HCT116 (cell line): ENCODE measurements around the gene CACNB1. TPM values are rescaled to one million over a fixed set of nuclear protein-coding genes. Genes with fewer than 3 reads are reported as not detected.

Experiments used
- ATAC-seq: fragments of 200-7000 bp; cut with Tn5 transposase; 2 replicates; pipeline ENCODE4 v1.9.1; 2020; ENCODE audit warnings: mild to moderate bottlenecking, moderate library complexity
- BruUV-seq: library from RNA; stranded (reverse); fragments of 400-500 nt; replicated peaks from 2 replicates; lab custom pipeline; 2021; lab: Mats Ljungman, UMichigan
- CTCF ChIA-PET: fragments of 300-600 bp; sonication (Branson Sonifier 250); formaldehyde crosslinking; loops from one replicate; lab custom pipeline; 2021; ENCODE audit warnings: antibody characterized with exemption; lab: Charles Lee
- POLR2A ChIA-PET: fragments of 300-600, 350-600 bp; sonication (Branson Sonifier 250); formaldehyde crosslinking; loops from one replicate; lab custom pipeline; 2021; ENCODE audit warnings: antibody characterized with exemption; lab: Charles Lee
- RAD21 ChIA-PET, 2 experiments: fragments of 300-600 bp; sonication (Branson Sonifier 250); formaldehyde crosslinking; loops; one replicate each; lab custom pipeline; 2023; ENCODE audit warnings: low total read pairs in 2 of 2; ENCODE audit not compliant: uncharacterized antibody in 2 of 2, unreplicated experiment in 2 of 2, low non-redundant PET in 1 of 2; lab: Charles Lee
- DNase-seq: peaks from one replicate; pipeline ENCODE4 v3.0.0-alpha.2; 2010; ENCODE audit warnings: low read depth, low spot score
- H2AFZ ChIP-seq: fragments of 200-600 bp; shearing (Covaris generic), sonication (generic); 2 replicates; pipeline ENCODE4 v1.6.1; 2017; ENCODE audit warnings: low read depth, mixed run types, mixed read lengths, antibody characterized with exemption, low read length; ENCODE audit not compliant: poor library complexity, severe bottlenecking
- H3K27ac ChIP-seq: 2 replicates; pipeline ENCODE4 v1.5.1; 2012; ENCODE audit warnings: low read depth, low read length
- H3K27me3 ChIP-seq: fragments of 200-600 bp; sonication (generic); 2 replicates; pipeline ENCODE4 v1.6.1; 2016; ENCODE audit warnings: mixed run types, low read length, mixed read lengths; ENCODE audit not compliant: insufficient read depth
- H3K36me3 ChIP-seq, 2 experiments: fragments of 200-500 bp in 1 of 2; fragments of 200-600 bp in 1 of 2; sonication (Bioruptor generic) in 1 of 2; sonication (generic) in 1 of 2; 2 replicates each; pipeline versions ENCODE4 v1.5.1 to v1.6.1; 2014 to 2016; ENCODE audit warnings: low read length in 2 of 2, inconsistent platforms in 1 of 2, mixed read lengths in 1 of 2, mixed run types in 1 of 2; ENCODE audit not compliant: insufficient read depth in 2 of 2, control insufficient read depth in 1 of 2
- H3K4me1 ChIP-seq, 2 experiments: fragments of 200-600 bp in 1 of 2; sonication (generic) in 1 of 2; 2 replicates each; pipeline versions ENCODE4 v1.5.1 to v1.6.1; 2012 to 2017; ENCODE audit warnings: low read length in 2 of 2, inconsistent platforms in 1 of 2, mild to moderate bottlenecking in 1 of 2, mixed read lengths in 1 of 2, mixed run types in 1 of 2, moderate library complexity in 1 of 2; ENCODE audit not compliant: insufficient read depth in 2 of 2, control insufficient read depth in 1 of 2
- H3K4me2 ChIP-seq: fragments of 200-600 bp; sonication (generic); 2 replicates; pipeline ENCODE4 v1.6.1; 2017; ENCODE audit warnings: mixed run types, low read length, mixed read lengths
- H3K4me3 ChIP-seq, 2 experiments: fragments of 200-600 bp in 1 of 2; sonication (generic) in 1 of 2; replicated peaks in 1 of 2; 2 replicates each; pipeline ENCODE4 v1.5.1; 2011 to 2016; ENCODE audit warnings: low read length in 2 of 2, control low read depth in 1 of 2, low read depth in 1 of 2, mild to moderate bottlenecking in 1 of 2, mixed read lengths in 1 of 2, mixed run types in 1 of 2
- H3K79me2 ChIP-seq: fragments of 200-600 bp; sonication (generic); 2 replicates; pipeline ENCODE4 v1.6.1; 2017; ENCODE audit warnings: mild to moderate bottlenecking, mixed run types, low read length, moderate library complexity, mixed read lengths; ENCODE audit not compliant: insufficient read depth
- H3K9ac ChIP-seq: fragments of 200-600 bp; sonication (generic); 2 replicates; pipeline ENCODE4 v1.6.1; 2016; ENCODE audit warnings: low read length, mixed read lengths
- H3K9me2 ChIP-seq: fragments of 200-600 bp; sonication (generic), shearing (Covaris generic); 2 replicates; pipeline ENCODE4 v1.6.1; 2017; ENCODE audit warnings: mixed run types, mild to moderate bottlenecking, moderate library complexity; ENCODE audit not compliant: insufficient read depth
- H3K9me3 ChIP-seq, 2 experiments: fragments of 200-500 bp in 1 of 2; fragments of 200-600 bp in 1 of 2; sonication (Bioruptor generic) in 1 of 2; sonication (generic) in 1 of 2; 2 replicates each; pipeline ENCODE4 v1.6.1; 2014 to 2017; ENCODE audit warnings: low read length in 2 of 2, mixed read lengths in 2 of 2, inconsistent platforms in 1 of 2, low read depth in 1 of 2, mild to moderate bottlenecking in 1 of 2, mixed run types in 1 of 2, moderate library complexity in 1 of 2; ENCODE audit not compliant: control insufficient read depth in 1 of 2, insufficient read depth in 1 of 2
- H4K20me1 ChIP-seq: fragments of 200-600 bp; sonication (generic), shearing (Covaris generic); 2 replicates; pipeline ENCODE4 v1.6.1; 2017; ENCODE audit warnings: mixed run types, mild to moderate bottlenecking, moderate library complexity; ENCODE audit not compliant: insufficient read depth
- ATF3 ChIP-seq: IDR thresholded peaks from 2 replicates; pipeline ENCODE4 v1.6.1; 2012
- CBX3 ChIP-seq: IDR thresholded peaks from 2 replicates; pipeline ENCODE4 v1.6.1; 2012; ENCODE audit warnings: low read depth
- CEBPB ChIP-seq: IDR thresholded peaks from 2 replicates; pipeline ENCODE4 v1.6.1; 2012; ENCODE audit warnings: low read depth
- ELF1 ChIP-seq: IDR thresholded peaks from 2 replicates; pipeline ENCODE4 v1.6.1; 2012; ENCODE audit warnings: low read depth, borderline replicate concordance
- EZH2phosphoT487 ChIP-seq: fragments of 200-600 bp; IDR thresholded peaks from 2 replicates; pipeline ENCODE4 v1.6.1; 2018; ENCODE audit warnings: antibody characterized with exemption, borderline replicate concordance
- FOSL1 ChIP-seq: IDR thresholded peaks from 2 replicates; pipeline ENCODE4 v1.6.1; 2012; ENCODE audit warnings: low read depth
- JUND ChIP-seq: IDR thresholded peaks from 2 replicates; pipeline ENCODE4 v1.6.1; 2012
- SIN3A ChIP-seq: IDR thresholded peaks from 2 replicates; pipeline ENCODE4 v1.6.1; 2012; ENCODE audit warnings: low read depth
- SP1 ChIP-seq: IDR thresholded peaks from 2 replicates; pipeline ENCODE4 v1.6.1; 2012; ENCODE audit warnings: low read depth
- YY1 ChIP-seq: IDR thresholded peaks from 2 replicates; pipeline ENCODE4 v1.6.1; 2011; ENCODE audit warnings: low read length, low read depth, moderate library complexity, mild to moderate bottlenecking; ENCODE audit not compliant: insufficient replicate concordance; ENCODE audit errors: extremely low read depth
- ZBTB33 ChIP-seq: IDR thresholded peaks from 2 replicates; pipeline ENCODE4 v1.6.1; 2011; ENCODE audit warnings: mild to moderate bottlenecking, low read length, moderate library complexity; ENCODE audit not compliant: insufficient replicate concordance; ENCODE audit errors: extremely low read depth
- ZFX ChIP-seq: fragments of 450-650 bp; IDR thresholded peaks from 2 replicates; pipeline ENCODE4 v1.6.1; 2017
- ZNF274 ChIP-seq: fragments of 200-500 bp; sonication (Bioruptor generic); IDR thresholded peaks from 2 replicates; pipeline ENCODE4 v1.6.1; 2014; ENCODE audit warnings: mild to moderate bottlenecking, low read depth, low read length, inconsistent platforms
- intact Hi-C: fragments of 100-400 bp; cut with micrococcal nuclease; formaldehyde crosslinking; loops from 2 replicates; pipeline ENCODE4 v1.10.0; 2022
- total RNA-seq: library from RNA; stranded (reverse); gene quantifications from one replicate; pipeline ENCODE4 v1.2.1, GENCODE V29; 2021; ENCODE audit not compliant: unreplicated experiment
- TF ChIP-seq, protein P1 (sequence below): IDR thresholded peaks from 2 replicates; pipeline ENCODE4 v1.6.1; 2012; ENCODE audit warnings: low read depth
- TF ChIP-seq, protein P2 (sequence below): IDR thresholded peaks from 2 replicates; pipeline ENCODE4 v1.6.1; 2012

CACNB1 gene
- total RNA-seq, 1 experiment from 2014 or later = 13.0 TPM

DNA sequence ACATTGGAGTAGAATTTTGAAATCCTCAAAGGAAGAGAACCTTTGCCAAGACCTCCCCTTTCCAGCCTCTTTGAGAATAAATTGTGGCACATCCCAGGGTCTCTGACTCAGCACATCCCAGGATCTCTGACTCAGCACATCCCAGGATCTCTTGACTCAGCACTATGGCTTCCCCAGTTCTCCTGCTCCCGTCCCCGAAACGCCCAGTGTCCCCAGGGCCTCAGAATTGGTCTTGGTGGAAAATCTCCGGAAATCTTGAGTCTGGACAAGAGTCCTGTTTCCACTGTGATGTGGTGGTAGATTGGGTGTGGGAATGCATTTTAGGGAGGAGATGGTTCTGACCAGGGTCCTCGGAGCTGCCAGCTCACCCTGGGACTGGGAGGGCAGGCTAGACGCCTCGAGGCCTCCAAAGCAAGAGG lies 65.3 kb downstream of the CACNB1 start:
- no peak for ATAC-seq
- RAD21 ChIA-PET = no interaction called here
- H3K27ac ChIP-seq = no peak overlapping the region

More for the DNA sequence above, 65.3 kb downstream of the CACNB1 start:
- H3K27me3 ChIP-seq = no peaks in the 10 kb centered on the region
- H4K20me1 ChIP-seq = no peaks in the 10 kb centered on the region
- intact Hi-C loops = no loop called here
- ChIA-PET CTCF (interaction anchor here (1.4 kb wide), 1 partner anchor 149 kb away, joined by 3 read pairs; no protein-coding TSS in a partner anchor), POLR2A (no interaction called here)
- H3K9me2 ChIP-seq = no peaks in the 10 kb centered on the region
- no peak overlapping the region for H2AFZ ChIP-seq
- H3K9me3 ChIP-seq = no peaks in the 10 kb centered on the region
- no TSS peak for BruUV-seq
- no peak overlapping the region for H3K4me2 ChIP-seq
- DNase-seq = no peak
- peaks cover 0 to 6% of the 10 kb centered on the region in 2 experiments; a peak in 1 of 4 replicates for H3K4me1 ChIP-seq
- no peaks in the 10 kb centered on the region for H3K36me3 ChIP-seq
- no peak overlapping the region for H3K4me3 ChIP-seq
- TF ChIP-seq SP1 = no peak
- TF ChIP-seq YY1 = no peak
- no peak for TF ChIP-seq CBX3
- TF ChIP-seq CEBPB = no peak
- TF ChIP-seq ATF3 = no peak
- no peak for TF ChIP-seq ZBTB33
- TF ChIP-seq, protein P1, sequence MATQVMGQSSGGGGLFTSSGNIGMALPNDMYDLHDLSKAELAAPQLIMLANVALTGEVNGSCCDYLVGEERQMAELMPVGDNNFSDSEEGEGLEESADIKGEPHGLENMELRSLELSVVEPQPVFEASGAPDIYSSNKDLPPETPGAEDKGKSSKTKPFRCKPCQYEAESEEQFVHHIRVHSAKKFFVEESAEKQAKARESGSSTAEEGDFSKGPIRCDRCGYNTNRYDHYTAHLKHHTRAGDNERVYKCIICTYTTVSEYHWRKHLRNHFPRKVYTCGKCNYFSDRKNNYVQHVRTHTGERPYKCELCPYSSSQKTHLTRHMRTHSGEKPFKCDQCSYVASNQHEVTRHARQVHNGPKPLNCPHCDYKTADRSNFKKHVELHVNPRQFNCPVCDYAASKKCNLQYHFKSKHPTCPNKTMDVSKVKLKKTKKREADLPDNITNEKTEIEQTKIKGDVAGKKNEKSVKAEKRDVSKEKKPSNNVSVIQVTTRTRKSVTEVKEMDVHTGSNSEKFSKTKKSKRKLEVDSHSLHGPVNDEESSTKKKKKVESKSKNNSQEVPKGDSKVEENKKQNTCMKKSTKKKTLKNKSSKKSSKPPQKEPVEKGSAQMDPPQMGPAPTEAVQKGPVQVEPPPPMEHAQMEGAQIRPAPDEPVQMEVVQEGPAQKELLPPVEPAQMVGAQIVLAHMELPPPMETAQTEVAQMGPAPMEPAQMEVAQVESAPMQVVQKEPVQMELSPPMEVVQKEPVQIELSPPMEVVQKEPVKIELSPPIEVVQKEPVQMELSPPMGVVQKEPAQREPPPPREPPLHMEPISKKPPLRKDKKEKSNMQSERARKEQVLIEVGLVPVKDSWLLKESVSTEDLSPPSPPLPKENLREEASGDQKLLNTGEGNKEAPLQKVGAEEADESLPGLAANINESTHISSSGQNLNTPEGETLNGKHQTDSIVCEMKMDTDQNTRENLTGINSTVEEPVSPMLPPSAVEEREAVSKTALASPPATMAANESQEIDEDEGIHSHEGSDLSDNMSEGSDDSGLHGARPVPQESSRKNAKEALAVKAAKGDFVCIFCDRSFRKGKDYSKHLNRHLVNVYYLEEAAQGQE = no peak
- TF ChIP-seq JUND = no peak
- TF ChIP-seq ZNF274 = no peak
- no peak for TF ChIP-seq EZH2phosphoT487
- no peak for TF ChIP-seq ZFX
- no peak for TF ChIP-seq FOSL1
- TF ChIP-seq ELF1 = no peak
- TF ChIP-seq SIN3A = no peak
- TF ChIP-seq, protein P2, sequence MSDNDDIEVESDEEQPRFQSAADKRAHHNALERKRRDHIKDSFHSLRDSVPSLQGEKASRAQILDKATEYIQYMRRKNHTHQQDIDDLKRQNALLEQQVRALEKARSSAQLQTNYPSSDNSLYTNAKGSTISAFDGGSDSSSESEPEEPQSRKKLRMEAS = no peak
- H3K79me2 ChIP-seq = no peaks in the 10 kb centered on the region
- H3K9ac ChIP-seq = no peak overlapping the region
